Ectodermal cell (in vitro differentiated cells): ENCODE data around the gene SLAMF1. TPM values are rescaled to one million over a fixed set of nuclear protein-coding genes. Genes with fewer than 3 reads are reported as not detected.
"Not testable (repeated sequence)": the region's sequence is repeated elsewhere in the genome, so short reads cannot be mapped to it uniquely, and the experiment has no call there.

Source experiments
- H3K27ac ChIP-seq: 2 replicates; pipeline ENCODE4 v1.7.0; 2013; ENCODE audit warnings: mild to moderate bottlenecking, low read depth, low read length; ENCODE audit not compliant: insufficient read depth, poor library complexity, severe bottlenecking
- H3K27me3 ChIP-seq: 2 replicates; pipeline ENCODE4 v1.7.0; 2013; ENCODE audit warnings: mild to moderate bottlenecking, low read length; ENCODE audit not compliant: insufficient read depth, control insufficient read depth, poor library complexity, severe bottlenecking
- H3K36me3 ChIP-seq: one replicate; pipeline ENCODE4 v1.7.0; 2013; ENCODE audit warnings: low read length; ENCODE audit not compliant: control insufficient read depth, insufficient read depth
- H3K4me1 ChIP-seq: one replicate; pipeline ENCODE4 v1.7.0; 2013; ENCODE audit warnings: low read length; ENCODE audit not compliant: control insufficient read depth, insufficient read depth
- H3K4me3 ChIP-seq: 2 replicates; pipeline ENCODE4 v1.7.0; 2013; ENCODE audit warnings: low read depth, low read length, control low read depth; ENCODE audit not compliant: insufficient read depth
- H3K9me3 ChIP-seq: 2 replicates; pipeline ENCODE4 v1.7.0; 2013; ENCODE audit warnings: mild to moderate bottlenecking, low read length, moderate library complexity; ENCODE audit not compliant: control insufficient read depth
- WGBS, 2 experiments: methylation state at CpG; one replicate each; pipeline ENCODE4 v1.1.7; 2013; ENCODE audit warnings: missing lambda C conversion rate in 2 of 2; 5-methylcytosine and 5-hydroxymethylcytosine counted together
- polyA plus RNA-seq, 4 experiments: library from polyadenylated mRNA; stranded (reverse); fragments of 50-300 nt; gene quantifications; one replicate each; pipeline ENCODE4 v1.2.3, GENCODE V29; 2013

Gene SLAMF1, protein sequence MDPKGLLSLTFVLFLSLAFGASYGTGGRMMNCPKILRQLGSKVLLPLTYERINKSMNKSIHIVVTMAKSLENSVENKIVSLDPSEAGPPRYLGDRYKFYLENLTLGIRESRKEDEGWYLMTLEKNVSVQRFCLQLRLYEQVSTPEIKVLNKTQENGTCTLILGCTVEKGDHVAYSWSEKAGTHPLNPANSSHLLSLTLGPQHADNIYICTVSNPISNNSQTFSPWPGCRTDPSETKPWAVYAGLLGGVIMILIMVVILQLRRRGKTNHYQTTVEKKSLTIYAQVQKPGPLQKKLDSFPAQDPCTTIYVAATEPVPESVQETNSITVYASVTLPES
- not detected for polyA plus RNA-seq (2013, experiment 1 of 4)
- polyA plus RNA-seq (2013, experiment 2 of 4): not detected
- polyA plus RNA-seq (2013, experiment 3 of 4): not detected
- not detected for polyA plus RNA-seq (2013, experiment 4 of 4)

DNA sequence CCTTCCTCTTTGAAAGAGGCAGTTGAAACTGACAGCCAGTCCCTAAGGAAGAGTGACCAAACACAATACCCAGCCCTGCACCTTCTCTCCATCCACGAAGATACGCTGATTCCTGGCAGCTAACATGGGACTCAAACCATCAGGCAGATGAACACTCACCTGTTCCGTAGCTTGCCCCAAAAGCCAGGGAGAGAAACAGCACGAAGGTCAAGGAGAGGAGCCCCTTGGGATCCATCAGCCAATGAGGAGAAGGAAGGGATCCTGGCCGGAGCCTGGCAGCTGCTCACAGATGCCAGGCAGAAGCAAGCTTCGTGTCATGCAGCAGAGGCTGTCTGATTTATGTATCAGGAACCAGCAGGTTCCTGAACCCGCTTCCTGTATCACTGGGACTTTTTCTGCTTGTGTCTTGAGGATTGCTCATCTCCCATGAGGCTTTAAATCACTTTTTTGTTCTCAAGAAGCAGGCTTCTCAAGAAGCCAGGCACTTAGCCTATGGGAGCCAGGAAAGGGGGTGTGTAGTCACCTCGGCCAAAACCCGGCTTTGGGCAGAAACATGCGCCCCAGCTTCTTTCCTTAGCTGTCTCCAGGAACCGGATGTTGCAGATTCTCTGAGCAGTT, at the start of gene SLAMF1:
Gene SLAMF1 (minus strand): TSS at position 334 of the 618 bp plus-strand sequence. CDS start 99 bp downstream, at position 235.
- H3K4me3 ChIP-seq: no peak within 1 kb of the TSS
- no peaks in the 10 kb centered on the region for H3K27me3 ChIP-seq
- H3K27ac ChIP-seq: no peak within 1 kb of the TSS
- WGBS, 2 experiments: 88 to 90% methylated on average over 11 of the region's 11 CpGs
- H3K9me3 ChIP-seq: no peaks in the 10 kb centered on the region
- no peaks in the 10 kb centered on the region for H3K4me1 ChIP-seq
- H3K36me3 ChIP-seq: no peaks in the 10 kb centered on the region

DNA sequence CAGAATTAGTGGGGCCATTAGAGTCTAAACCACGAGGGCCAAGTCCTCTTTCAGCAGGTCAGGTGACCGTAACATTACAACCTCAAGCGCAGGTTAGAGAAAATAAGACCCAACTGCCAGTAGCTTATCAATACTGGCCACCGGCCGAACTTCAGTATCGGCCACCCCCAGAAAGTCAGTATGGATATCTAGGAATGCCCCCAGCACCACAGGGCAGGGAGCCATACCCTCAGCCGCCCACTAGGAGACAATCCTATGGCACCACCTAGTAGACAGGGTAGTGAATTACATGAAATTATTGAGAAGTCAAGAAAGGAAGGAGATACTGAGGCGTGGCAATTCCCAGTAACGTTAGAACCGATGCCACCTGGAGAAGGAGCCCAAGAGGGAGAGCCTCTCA, 45.5 kb upstream of the SLAMF1 start:
- H3K27ac ChIP-seq, H3K9me3 ChIP-seq, H3K36me3 ChIP-seq, H3K4me1 ChIP-seq, H3K4me3 ChIP-seq, H3K27me3 ChIP-seq: not testable (repeated sequence)
- 91 to 96% methylated on average over 10 of the region's 10 CpGs for WGBS, 2 experiments

DNA sequence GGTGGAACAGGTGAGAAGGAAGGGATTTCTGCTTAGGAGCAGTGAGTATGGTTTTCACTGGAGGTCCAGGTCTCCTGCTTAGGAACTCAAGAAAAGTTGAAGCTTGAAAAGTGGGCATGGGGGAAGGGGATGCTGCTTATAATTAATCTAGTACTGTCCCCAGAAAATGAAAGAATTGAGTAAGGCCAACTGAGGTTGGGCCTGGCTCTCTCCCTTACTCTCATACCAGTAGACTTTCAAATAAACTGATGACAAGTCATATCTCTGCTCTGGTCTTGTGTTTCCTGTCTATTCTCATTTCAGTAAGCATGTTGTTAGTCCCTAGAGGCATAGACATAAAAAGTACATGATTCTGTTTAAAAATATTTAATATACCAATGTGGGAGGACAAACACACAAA, 38.4 kb upstream of the SLAMF1 start:
- Histone ChIP-seq H3K27me3 (no peaks in the 10 kb centered on the region), H3K27ac (no peak overlapping the region), H3K36me3 (no peaks in the 10 kb centered on the region), H3K4me3 (no peak overlapping the region), H3K9me3 (no peaks in the 10 kb centered on the region), H3K4me1 (no peaks in the 10 kb centered on the region)

DNA sequence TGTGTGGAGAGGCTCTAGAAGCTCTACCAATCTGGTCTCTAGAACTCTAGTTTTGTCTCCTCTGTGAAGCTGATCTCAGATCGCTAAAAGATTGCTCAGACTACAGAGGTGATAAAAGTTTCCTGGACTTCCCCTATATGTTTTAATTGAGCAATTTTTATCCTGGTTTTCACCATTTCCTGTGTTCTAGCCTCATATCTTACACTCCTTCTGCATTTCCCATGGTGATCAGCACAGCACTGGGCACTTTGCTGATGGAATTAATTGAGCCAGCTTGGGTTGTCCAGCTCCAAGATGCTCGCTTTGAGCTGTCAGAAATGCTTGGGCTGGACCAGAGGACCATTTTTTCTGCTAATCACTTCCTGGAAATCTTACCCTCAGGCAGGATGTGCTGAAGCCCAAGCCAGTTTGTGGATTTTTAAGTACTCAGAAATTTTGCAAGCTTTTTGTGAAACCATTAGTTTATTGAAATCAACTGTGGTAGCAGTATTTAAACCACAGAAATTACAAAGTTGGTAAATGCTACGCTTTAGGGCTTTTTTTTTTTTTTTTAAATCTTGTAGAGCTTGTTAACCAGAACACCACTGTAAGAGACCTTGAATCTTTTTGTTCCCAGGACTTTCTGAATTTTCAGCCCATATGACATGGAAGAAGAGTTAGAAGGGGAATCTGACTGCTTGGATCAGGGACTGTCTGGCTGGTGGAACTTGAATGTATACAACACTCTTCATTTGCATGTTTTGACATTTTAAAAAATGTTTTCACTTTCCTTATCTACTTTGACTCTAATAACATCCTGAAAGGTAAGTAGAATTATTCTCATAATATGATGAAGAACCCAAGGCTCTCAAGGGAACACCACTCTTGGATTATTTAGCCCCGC, 36.4 kb upstream of the SLAMF1 start:
- 88 to 94% methylated on average over 4 of the region's 4 CpGs for WGBS, 2 experiments
- H3K27ac ChIP-seq: no peak overlapping the region
- no peaks in the 10 kb centered on the region for H3K4me1 ChIP-seq
- H3K9me3 ChIP-seq: no peaks in the 10 kb centered on the region
- no peaks in the 10 kb centered on the region for H3K36me3 ChIP-seq
- H3K4me3 ChIP-seq: no peak overlapping the region
- H3K27me3 ChIP-seq: no peaks in the 10 kb centered on the region

DNA sequence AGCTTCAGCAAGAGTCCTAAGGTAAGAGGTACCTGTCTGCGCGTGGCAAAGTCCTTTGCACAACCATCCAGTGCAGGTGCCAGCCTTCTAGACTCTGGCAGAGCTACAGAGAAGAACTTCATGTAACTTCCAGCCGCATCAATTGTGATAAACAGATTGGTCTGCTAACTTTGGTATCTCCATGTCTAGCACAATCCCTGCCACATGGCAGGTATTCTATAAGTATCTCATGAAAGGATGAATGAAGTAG, 35.0 kb upstream of the SLAMF1 start:
- WGBS, 2 experiments: 95% methylated on average over 3 of the region's 3 CpGs
- no peak overlapping the region for H3K4me3 ChIP-seq
- no peaks in the 10 kb centered on the region for H3K36me3 ChIP-seq
- no peaks in the 10 kb centered on the region for H3K4me1 ChIP-seq
- H3K27ac ChIP-seq: no peak overlapping the region
- no peaks in the 10 kb centered on the region for H3K9me3 ChIP-seq
- H3K27me3 ChIP-seq: no peaks in the 10 kb centered on the region

DNA sequence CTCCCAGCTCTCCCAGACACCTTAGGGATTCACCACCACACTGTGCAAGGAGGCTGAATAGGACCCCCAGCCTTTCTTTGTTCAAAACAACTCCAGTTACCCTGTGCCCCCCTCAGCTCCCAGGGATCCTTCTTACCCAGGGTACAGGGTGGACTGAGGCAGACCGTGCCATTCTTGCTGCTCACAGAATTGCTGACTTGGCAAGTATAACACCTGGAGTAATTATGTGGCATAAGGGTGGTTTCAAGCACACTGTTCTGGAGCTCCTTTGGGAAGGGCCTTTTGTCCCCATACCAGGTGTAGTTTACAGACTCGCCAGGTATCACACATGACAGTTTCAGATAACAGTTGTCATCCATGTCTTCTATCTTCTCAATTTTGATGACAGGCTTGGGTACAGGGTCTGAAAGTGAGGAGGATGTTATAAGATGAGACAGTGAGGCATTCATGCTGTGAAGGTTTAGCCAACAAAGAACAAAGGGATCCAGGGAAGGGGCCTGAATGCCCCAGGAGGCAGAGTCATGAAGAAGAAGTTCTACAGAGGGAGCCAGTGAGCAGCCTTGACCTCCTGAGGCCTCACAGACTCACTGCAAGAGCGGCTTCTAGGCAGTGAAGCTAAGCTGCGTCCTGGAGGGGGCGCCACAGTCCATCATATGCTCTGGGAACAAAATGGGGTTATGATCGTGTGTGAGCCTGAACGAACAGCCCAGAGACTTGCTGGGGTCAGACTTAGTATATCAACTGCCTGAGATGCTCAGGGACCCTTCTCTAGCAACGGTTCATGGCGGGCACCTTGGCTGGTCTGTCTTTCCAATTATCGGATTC, 34.4 kb upstream of the SLAMF1 start:
- Histone ChIP-seq H3K27ac (no peak overlapping the region), H3K4me1 (no peaks in the 10 kb centered on the region), H3K27me3 (no peaks in the 10 kb centered on the region), H3K4me3 (no peak overlapping the region), H3K36me3 (no peaks in the 10 kb centered on the region), H3K9me3 (no peaks in the 10 kb centered on the region)
- whole genome bisulfite sequencing, 2 experiments: 50 to 52% methylated on average over 10 of the region's 10 CpGs

DNA sequence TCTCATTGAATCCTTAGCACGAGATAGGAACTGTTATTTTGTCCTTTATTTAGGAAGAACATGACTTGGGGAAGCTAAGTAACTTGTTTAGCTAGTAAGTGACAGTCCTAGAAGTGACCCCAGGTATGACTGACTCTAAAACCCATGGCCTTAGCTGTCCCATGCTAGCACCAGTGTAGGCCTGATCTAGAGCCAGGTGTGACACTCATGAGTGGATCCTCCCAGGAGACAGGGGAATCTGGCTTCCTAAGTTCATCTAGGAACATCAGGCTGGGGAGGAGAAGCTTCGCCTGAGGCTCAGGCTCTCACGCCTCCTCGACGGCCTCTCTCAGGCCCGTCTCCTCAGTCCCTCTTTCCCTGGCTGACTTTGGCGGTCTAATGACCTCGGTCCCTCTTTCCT, 33.6 kb upstream of the SLAMF1 start:
- Histone ChIP-seq H3K36me3 (no peaks in the 10 kb centered on the region), H3K4me1 (no peaks in the 10 kb centered on the region), H3K27ac (no peak overlapping the region), H3K9me3 (no peaks in the 10 kb centered on the region), H3K4me3 (no peak overlapping the region), H3K27me3 (no peaks in the 10 kb centered on the region)
- 90 to 95% methylated on average over 8 of the region's 8 CpGs for WGBS, 2 experiments

DNA sequence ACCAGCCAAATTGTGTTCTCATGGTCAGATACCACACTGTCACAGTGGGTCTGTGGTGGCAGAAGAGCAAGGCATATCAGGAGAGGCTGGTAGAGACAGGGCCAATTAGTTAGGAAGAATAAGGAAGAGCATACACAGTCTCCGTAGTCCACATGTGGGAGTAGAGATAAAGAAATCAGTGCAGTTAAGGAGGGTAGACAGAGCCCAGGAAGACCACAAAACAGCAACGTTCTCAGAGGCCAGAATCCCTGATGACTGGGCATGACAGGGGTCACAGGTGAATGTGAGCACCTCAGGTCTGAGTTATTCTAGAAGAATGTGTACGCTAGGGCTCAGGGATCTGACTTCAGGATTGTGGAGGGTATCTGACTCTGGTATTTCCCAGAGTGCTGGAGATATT, 33.0 kb upstream of the SLAMF1 start:
- no peaks in the 10 kb centered on the region for H3K9me3 ChIP-seq
- no peaks in the 10 kb centered on the region for H3K27me3 ChIP-seq
- 93 to 94% methylated on average over 3 of the region's 3 CpGs for WGBS, 2 experiments
- H3K27ac ChIP-seq: no peak overlapping the region
- no peaks in the 10 kb centered on the region for H3K4me1 ChIP-seq
- H3K4me3 ChIP-seq: no peak overlapping the region
- no peaks in the 10 kb centered on the region for H3K36me3 ChIP-seq

DNA sequence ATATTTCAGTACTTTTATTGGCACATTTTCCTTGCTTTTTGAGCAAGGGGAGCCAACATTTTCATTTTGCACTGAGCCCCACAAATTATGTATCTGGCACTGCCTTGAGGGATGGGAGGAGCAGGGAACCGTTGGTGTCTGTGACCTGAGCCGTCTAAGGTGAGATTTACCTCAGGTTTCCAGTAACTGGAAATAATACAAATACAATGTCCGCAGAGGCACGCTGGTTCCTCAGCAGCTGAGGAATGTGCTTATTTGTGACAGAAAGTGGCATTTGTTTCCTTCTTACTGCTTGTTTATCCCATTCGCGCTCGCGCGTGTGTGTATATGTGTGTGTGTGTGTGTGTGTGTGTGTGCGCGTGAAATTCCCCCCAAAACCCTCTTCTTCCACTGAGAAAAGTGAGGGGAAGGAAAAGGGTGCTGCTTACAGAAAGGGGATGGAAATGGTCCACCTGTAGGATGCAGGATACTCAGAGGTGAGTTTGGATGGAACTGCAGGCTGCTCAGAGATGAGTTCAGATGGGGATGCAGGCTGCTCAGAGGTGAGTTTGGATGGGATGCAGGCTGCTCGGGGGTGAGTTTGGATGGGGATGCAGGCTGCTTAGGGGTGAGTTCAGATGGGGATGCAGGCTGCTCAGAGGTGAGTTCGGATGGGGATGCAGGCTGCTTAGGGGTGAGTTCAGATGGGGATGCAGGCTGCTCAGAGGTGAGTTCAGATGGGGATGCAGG, 30.2 kb upstream of the SLAMF1 start:
- H3K4me1 ChIP-seq: no peaks in the 10 kb centered on the region
- 82 to 86% methylated on average over 13 of the region's 13 CpGs for WGBS, 2 experiments

More for the DNA sequence above, 30.2 kb upstream of the SLAMF1 start:
- Histone ChIP-seq H3K27ac (no peak overlapping the region), H3K27me3 (no peaks in the 10 kb centered on the region), H3K9me3 (no peaks in the 10 kb centered on the region), H3K4me3 (no peak overlapping the region), H3K36me3 (no peaks in the 10 kb centered on the region)
